T-helper 1 cell treated with Interleukin-12 subunit alpha and Interleukin-12 subunit beta and Interleukin-4 antibody, amounts not matched to agents 30 ng/mL and 1 ng/mL, for 36 hours (primary cell): Measurements from ENCODE around the gene GULP1. TPM values are rescaled to one million over a fixed set of nuclear protein-coding genes. Genes with fewer than 3 reads are reported as not detected.

Experiments
- intact Hi-C: fragments of 100-400 bp; cut with micrococcal nuclease; formaldehyde crosslinking; loops from one replicate; pipeline ENCODE4 v1.15.1; 2024
- total RNA-seq: library from RNA; stranded (reverse); gene quantifications from 2 replicates; pipeline ENCODE4 v1.2.3, GENCODE V29; 2022

The GULP1 gene
- total RNA-seq, 1 donor from 2014 or later: not detected

- intact Hi-C loops: no loop called here
Measured at GRCh38 chr2:188631037-188631809, 339.5 kb downstream of the GULP1 start.

DNA sequence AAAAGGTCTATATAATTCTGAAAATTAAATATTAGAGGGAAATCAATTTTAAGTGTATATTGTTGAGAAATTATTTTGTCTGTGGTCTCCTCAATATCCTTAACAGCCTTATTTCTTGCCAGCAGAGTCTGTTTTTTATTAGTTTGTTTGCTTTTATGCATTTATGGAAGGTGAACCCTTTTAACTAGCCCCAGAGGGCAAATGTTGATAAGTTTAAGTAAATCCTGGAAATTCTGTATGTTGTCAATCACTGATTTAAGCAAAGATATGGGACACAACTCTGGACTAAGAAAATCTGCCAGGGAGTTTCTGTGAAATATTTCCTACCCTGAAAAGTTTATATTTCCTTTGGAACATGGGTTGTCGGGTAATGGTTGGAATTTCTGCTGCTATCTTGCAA, 343.0 kb downstream of the GULP1 start:
- intact Hi-C loops: no loop called here
